Left renal pelvis (tissue), 4 donors: Measurements from ENCODE around the gene ADGRF5. TPM values are rescaled to one million over a fixed set of nuclear protein-coding genes. Genes with fewer than 3 reads are reported as not detected.
A peak's percentile ranks its signal among the peaks of the same experiment; 100 is the strongest.
"Not testable (repeated sequence)": the region's sequence is repeated elsewhere in the genome, so short reads cannot be mapped to it uniquely, and the experiment has no call there.

Experiments used
- DNase-seq, 4 donors: peaks; one replicate each; pipeline ENCODE4 v3.0.0-alpha.2; 2013; ENCODE audit warnings: low read depth in 4 of 4, low spot score in 3 of 4
- polyA plus RNA-seq, 4 donors: library from polyadenylated mRNA; unstranded; fragments of 120-200 nt; gene quantifications; one replicate each; pipeline ENCODE4 v1.2.1, GENCODE V29; 2013; ENCODE audit not compliant: insufficient read length in 4 of 4

Gene ADGRF5
- polyA plus RNA-seq, 4 donors, result 16.7 to 34.0 (median 25.9) TPM

GRCh38 chr6:46894433-46894832 lies 27.3 kb downstream of the ADGRF5 start:
- DNase-seq, result no peak

- no peak for DNase-seq
Measured at GRCh38 chr6:46893648-46894047, 28.1 kb downstream of the ADGRF5 start.

- DNase-seq, result no peak
Measured at GRCh38 chr6:46891252-46891795, 30.4 kb downstream of the ADGRF5 start.

DNA sequence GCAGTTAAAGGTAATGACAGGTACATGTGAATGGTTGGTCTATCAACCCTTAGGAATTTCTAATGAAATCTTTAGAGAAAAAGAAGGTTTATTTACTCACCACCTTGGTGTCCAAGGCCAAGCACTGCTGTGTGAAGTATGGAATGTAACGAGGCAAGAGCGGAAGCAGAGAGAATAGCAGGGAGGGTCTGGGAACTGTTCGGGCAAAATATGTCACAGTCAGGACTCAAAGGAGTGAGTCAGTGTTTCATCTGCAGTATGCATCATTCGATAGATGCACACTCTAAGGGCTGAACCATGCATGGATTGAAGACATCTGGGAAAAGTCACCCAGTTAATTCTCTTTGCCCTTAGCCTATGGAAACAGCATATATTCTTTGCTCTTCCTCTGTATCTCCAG lies 33.2 kb downstream of the ADGRF5 start:
- DNase-seq, result no peak

DNA sequence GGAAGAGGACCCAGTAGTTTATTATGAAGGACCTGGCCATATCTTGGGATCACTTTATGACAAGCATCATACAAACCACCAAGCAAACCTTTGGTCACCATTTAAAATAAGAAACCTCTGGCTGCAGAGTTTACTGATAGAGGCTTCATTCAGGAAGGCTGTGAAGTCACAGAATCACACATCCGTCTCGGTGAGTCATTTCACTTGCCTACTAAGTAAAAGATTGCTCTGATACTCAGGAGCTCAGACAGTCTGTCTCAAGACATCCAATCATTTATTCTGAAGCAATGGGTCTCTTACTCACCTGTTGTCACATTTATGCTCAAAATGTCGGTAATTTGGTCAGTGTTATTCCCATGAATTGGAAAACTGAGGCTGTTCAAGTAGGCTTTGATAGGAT lies 33.7 kb downstream of the ADGRF5 start:
- DNase-seq, result no peak

DNA sequence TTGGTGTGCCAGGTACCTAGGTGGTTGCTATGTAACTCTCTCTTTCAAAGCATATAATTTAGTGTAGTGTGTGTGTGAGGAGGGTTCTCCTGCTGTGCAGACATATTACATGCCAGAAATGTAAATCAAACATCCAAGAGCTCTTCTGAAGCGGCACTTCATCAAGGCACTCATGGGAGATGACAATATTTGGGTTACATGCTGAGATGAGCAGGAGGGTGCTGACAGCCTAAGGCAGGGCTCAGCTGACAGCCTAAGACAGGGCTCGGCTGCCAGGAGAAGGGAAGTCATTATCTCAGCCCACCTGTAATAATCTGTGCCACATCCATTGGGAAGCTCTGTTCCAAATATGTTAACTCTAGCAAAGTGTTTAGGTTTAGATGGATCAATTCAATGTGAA lies 39.1 kb downstream of the ADGRF5 start:
- no peak for DNase-seq

DNA sequence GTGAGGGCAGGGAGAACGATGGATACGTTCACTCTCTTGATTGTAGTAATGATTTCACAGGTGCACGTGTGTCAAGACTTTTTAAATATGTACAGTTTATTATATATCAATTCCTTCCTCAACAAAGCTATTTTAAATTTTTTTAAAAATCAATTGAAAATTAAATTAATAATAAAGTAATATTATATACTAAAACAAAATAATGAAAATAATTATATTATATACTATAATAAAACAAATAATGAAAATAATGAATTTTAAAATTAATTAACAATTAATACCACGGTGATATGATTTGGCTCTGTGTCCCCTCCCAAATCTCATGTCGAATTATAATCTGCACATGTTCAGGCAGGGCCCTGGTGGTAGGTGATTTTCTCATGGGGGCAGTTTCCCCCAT lies 42.7 kb downstream of the ADGRF5 start:
- no peak for DNase-seq

DNA sequence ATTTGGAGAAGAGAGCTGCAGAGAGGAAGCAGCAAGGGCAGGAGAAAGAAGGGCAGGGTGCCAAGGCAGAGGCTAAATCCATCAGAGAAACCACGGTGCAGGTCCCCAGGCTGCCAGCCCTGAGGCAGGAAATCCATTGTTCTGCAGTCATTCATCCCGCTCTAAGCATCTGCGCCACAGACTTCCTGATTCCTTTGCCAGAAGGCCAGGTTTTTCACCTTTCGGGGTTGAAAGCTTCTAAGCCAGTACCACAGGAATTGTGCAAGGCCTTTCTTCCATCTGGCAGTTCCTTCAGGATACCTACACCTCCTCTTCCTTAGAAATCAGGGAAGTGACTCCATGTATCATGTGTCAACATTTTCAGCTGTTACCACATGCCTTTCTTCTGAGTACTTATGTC lies 45.6 kb downstream of the ADGRF5 start:
- DNase-seq, result no peak

DNA sequence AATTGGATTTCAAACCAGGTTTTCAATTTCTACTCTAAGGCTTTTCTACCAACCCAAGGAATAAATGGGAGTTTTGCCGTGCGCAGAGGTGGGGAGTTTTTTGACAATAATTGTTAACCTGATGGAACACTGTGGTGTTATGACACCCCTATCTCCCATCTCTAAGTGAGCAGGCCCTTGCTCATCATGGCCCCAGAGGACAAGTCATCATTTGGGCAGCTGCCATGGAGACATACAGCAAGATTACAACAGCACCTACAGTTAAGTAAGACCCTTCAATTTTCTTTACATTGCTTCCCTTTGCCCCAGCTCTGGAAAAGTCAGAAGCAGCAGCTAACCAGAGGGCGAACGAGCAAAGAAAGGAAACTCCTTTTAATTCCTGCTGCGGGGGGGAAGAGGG lies 54.3 kb downstream of the ADGRF5 start:
- DNase-seq, result no peak

DNA sequence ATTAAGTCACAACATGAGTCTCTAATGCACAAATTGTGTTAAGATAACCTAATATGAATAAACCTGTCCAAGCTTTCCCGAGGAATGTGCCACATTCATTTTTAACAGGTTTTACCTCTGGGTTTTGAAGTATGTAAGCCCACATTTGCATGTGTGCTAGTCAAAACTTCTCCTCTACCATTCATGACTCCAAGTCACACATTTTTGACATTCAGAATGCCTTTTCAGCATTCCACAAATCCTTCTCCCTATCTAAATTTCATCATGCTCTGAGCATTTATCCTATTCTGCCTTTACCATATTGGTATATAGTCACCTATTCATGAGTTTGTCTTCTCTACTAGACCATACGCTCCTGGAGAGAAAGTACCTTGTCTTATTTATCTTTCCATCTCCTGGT lies 56.5 kb downstream of the ADGRF5 start:
- no peak for DNase-seq

DNA sequence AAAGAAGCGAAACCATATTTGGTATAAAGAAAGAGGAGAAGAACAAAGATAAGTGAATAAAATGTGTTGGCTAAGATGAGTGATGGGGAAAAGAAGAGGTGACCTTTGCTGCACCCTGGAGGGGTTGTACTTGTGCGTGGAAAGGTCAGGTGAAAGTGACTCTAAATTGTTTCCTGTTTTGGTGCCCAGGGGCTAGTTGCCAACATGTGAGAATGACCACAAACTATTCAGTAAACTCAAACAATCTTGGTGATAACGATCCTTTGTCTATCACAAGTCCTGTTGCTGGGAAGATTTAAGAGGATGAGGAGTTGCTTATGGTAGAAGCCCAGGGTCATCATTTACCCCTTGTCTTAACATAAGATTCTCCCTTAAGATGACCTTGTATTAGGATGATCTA lies 57.9 kb downstream of the ADGRF5 start:
- no peak for DNase-seq

GRCh38 chr6:46862381-46862780 lies 59.4 kb downstream of the ADGRF5 start:
- DNase-seq, result no peak

DNA sequence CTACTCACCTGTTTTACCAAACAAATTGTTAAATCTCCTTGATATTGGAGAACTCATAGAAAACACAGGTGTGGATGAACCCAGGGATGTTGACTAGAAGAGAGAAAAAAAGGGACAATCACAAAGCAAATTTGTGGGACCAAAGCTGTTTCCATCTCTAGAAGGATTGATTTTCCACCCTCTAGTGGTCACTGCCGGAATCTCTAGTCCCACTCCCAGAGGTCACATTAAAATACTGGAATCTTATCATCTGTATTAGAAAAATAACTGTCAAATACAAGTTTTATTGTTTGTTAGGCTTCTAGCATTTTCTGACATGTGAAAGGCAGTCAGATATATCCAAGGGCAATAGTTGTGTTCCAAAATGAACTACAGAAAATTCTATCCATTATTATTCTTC lies 65.8 kb downstream of the ADGRF5 start:
- not testable (repeated sequence) for DNase-seq

DNA sequence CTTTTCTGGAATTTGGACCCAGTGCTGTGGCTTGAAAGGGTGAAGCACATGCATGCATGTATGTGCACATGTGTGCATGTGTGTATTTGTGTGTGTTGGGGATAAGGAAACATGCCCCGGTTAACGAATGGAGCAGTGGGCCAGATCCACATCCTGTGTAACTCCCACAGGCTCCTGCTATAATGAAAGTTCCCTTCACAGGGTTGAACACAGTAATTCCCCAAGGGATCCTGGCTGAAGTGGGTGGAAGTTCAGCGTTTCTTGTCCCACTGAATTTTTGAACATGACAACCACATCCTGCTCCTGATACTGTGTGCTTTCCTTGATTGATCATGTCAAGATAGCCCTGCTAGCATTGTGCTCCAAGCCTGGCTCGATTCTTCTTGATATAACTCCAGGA lies 70.2 kb downstream of the ADGRF5 start:
- not testable (repeated sequence) for DNase-seq

GRCh38 chr6:46850792-46851191 lies 70.9 kb downstream of the ADGRF5 start:
- DNase-seq, result no peak

DNA sequence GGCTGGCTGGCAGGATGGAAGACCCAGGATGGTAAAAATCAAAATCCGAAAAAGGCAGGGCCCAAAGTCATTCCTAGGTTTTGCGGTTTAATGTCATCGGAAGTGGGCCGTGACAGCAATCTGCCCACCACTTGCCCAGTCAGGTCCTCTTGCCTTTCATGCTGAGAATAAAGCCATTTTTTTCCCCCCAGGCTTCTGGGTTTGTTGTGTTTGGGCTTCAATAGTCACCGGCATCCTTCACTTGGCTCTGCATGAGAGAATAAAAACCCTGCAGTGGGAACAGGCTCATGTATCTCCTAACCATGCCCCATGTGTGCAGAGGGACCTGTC lies 72.4 kb downstream of the ADGRF5 start:
- DNase-seq, result no peak

- peak; percentile 55 to 70 (median 68) for DNase-seq
Measured at GRCh38 chr6:46848684-46849360, 72.9 kb downstream of the ADGRF5 start.

GRCh38 chr6:46845126-46845525 lies 76.6 kb downstream of the ADGRF5 start:
- DNase-seq, result no peak

DNA sequence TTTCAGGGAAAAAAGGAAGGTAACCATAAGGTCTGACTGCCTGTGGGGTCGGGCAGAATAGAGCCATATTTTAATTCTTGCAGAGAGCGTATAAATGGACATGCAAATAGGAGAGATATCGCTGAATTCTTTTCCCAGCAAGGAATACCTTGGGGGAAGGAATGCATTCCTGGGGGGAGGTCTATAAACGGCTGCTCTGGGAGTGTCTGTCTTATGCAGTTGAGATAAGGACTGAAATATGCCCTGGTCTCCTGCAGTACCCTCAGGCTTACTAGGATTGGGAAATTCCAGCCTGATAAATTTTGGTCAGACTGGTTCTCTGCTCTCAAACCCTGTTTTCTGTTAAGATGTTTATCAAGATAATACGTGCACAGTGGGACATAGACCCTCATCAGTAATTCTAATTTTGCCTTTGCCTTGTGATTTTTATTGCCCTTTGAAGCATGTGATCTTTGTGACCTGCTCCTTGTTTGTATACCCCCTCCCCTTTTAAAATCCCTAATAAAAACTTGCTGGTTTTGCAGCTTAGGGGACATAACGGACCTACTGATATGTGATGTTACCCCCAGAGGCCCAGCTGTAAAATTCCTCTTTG lies 79.4 kb downstream of the ADGRF5 start:
- DNase-seq, result not testable (repeated sequence)

DNA sequence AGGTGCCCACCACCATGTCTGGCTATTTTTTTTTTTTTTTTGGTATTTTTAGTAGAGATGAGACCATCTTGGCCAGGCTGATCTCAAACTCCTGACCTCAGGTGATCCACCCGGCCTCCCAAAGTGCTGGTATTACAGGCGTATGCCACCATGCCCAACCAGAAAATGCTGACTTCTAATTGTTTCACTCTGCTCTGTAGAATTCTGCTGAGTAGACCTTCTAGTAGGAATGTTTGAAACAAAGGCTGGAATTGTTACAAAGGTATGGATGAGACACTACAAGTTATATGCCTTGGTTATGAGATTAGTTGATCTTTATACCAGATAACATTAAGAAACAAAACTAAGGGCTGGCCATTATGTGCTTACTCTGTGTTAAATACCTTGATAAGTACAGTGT lies 83.7 kb downstream of the ADGRF5 start:
- DNase-seq, result no peak

DNA sequence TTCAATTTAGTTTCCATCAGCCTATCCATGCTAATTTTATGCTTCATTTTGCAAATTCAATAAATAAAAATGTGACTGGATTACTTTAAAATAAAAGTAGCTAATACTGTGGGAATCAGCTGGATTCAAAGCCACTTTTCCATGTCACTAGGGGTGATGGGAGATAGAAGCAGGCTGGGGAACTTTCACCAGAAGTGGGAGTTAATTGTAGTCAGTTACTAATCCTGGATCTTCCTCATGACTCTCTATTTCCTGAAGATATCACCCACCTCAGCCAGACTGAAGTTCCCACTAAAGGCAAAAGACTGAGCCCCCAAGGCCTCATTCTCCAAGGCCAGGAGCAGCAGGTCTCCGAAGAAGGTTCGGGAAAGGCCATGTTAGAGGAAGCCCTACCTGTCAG lies 86.7 kb downstream of the ADGRF5 start:
- DNase-seq, result not testable (repeated sequence)

- DNase-seq, result not testable (repeated sequence)
Measured at GRCh38 chr6:46834257-46834916, 87.4 kb downstream of the ADGRF5 start.
